Gastrocnemius medialis (tissue), 4 donors: Measurements from ENCODE around the gene VIPR2.

Source experiments
- POLR2A ChIP-seq, 2 donors: fragments of 450-650 bp; IDR thresholded peaks; one replicate each; pipeline ENCODE4 v1.6.1; 2017; ENCODE audit warnings: antibody characterized with exemption in 2 of 2, mild to moderate bottlenecking in 2 of 2, moderate library complexity in 2 of 2
- TF ChIP-seq, protein P1 (sequence below), 5 experiments: fragments of 450-650 bp in 3 of 5; fragments of 200-600 bp in 2 of 5; sonication (generic) in 2 of 5; IDR thresholded peaks in 4 of 5; conservative IDR thresholded peaks in 1 of 5; 1 replicate in 4 of 5; 2 replicates in 1 of 5; pipeline ENCODE4 v1.5.1; 2016 to 2019; ENCODE audit warnings: antibody characterized with exemption in 5 of 5, mild to moderate bottlenecking in 3 of 5, moderate library complexity in 3 of 5

- TF ChIP-seq, protein P1, sequence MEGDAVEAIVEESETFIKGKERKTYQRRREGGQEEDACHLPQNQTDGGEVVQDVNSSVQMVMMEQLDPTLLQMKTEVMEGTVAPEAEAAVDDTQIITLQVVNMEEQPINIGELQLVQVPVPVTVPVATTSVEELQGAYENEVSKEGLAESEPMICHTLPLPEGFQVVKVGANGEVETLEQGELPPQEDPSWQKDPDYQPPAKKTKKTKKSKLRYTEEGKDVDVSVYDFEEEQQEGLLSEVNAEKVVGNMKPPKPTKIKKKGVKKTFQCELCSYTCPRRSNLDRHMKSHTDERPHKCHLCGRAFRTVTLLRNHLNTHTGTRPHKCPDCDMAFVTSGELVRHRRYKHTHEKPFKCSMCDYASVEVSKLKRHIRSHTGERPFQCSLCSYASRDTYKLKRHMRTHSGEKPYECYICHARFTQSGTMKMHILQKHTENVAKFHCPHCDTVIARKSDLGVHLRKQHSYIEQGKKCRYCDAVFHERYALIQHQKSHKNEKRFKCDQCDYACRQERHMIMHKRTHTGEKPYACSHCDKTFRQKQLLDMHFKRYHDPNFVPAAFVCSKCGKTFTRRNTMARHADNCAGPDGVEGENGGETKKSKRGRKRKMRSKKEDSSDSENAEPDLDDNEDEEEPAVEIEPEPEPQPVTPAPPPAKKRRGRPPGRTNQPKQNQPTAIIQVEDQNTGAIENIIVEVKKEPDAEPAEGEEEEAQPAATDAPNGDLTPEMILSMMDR (IDR thresholded peaks at IDR 0.05 in 4 of 5, conservative IDR thresholded peaks at IDR 0.05 in 1 of 5) = no peak
- no peak for TF ChIP-seq POLR2A (IDR thresholded peaks at IDR 0.05)
Observed at GRCh38 chr7:159022238-159022993, 122.3 kb downstream of the VIPR2 start.
